Measurements from ENCODE around the gene CACNG4.

GRCh38 chr17:66964930-66965800, 658 bp downstream of the CACNG4 start:
- TF ChIP-seq, protein P1, sequence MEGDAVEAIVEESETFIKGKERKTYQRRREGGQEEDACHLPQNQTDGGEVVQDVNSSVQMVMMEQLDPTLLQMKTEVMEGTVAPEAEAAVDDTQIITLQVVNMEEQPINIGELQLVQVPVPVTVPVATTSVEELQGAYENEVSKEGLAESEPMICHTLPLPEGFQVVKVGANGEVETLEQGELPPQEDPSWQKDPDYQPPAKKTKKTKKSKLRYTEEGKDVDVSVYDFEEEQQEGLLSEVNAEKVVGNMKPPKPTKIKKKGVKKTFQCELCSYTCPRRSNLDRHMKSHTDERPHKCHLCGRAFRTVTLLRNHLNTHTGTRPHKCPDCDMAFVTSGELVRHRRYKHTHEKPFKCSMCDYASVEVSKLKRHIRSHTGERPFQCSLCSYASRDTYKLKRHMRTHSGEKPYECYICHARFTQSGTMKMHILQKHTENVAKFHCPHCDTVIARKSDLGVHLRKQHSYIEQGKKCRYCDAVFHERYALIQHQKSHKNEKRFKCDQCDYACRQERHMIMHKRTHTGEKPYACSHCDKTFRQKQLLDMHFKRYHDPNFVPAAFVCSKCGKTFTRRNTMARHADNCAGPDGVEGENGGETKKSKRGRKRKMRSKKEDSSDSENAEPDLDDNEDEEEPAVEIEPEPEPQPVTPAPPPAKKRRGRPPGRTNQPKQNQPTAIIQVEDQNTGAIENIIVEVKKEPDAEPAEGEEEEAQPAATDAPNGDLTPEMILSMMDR (IDR thresholded peaks at IDR 0.05), result no peak
- TF ChIP-seq POLR2A (IDR thresholded peaks at IDR 0.05; ENCODE audit: low read depth), result no peak
- TF ChIP-seq POLR2AphosphoS5 (IDR thresholded peaks at IDR 0.05), result no peak

All from esophagus muscularis mucosa (tissue), 3 donors.